22Rv1 (cell line): ENCODE results near the gene ABCA13.

Experiments
- H3K27ac ChIP-seq: fragments of 450-650 bp; 2 replicates; pipeline ENCODE4 v1.5.1; 2017
- CTCF ChIP-seq: fragments of 450-650 bp; IDR thresholded peaks from 2 replicates; pipeline ENCODE4 v1.5.1; 2017; ENCODE audit warnings: mild to moderate bottlenecking
- ZFX ChIP-seq: fragments of 450-650 bp; IDR thresholded peaks from 2 replicates; pipeline ENCODE4 v1.6.1; 2017; ENCODE audit warnings: antibody characterized with exemption, borderline replicate concordance

The ABCA13 gene

DNA sequence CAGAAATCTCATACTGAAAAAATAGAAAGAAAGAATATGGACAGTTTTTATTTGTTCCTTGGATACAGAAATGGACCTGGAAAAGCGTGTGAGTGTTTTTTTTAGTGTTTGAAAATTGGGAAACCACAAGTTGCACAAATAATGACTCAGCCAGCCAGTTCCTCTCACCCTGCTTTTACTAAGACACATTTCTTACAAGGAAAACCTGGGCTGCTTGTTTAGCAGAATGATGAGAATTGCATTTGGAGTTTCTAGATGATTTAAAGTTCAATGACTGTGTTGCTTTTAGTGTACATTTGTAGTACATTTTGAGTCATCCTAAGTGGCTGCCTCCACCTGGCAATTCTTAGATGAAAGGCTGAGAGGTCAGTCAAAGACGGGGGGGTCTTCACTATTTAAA, 218.7 kb downstream of the ABCA13 start:
- TF ChIP-seq ZFX (no peak), CTCF (no peak)
- no peak overlapping the region for H3K27ac ChIP-seq

- no peak for TF ChIP-seq ZFX
- TF ChIP-seq CTCF: no peak
- H3K27ac ChIP-seq: no peak overlapping the region
Measured at GRCh38 chr7:48390388-48391327, 219.4 kb downstream of the ABCA13 start.

- TF ChIP-seq CTCF (no peak), ZFX (no peak)
Measured at GRCh38 chr7:48398191-48398590, 226.9 kb downstream of the ABCA13 start.

GRCh38 chr7:48402721-48403120, 231.5 kb downstream of the ABCA13 start:
- no peak for TF ChIP-seq ZFX
- H3K27ac ChIP-seq: no peak overlapping the region

More at GRCh38 chr7:48398191-48398590, 226.9 kb downstream of the ABCA13 start:
- H3K27ac ChIP-seq: no peak overlapping the region

- TF ChIP-seq ZFX (no peak), CTCF (no peak)
Measured at GRCh38 chr7:48408731-48409130, 237.5 kb downstream of the ABCA13 start.

DNA sequence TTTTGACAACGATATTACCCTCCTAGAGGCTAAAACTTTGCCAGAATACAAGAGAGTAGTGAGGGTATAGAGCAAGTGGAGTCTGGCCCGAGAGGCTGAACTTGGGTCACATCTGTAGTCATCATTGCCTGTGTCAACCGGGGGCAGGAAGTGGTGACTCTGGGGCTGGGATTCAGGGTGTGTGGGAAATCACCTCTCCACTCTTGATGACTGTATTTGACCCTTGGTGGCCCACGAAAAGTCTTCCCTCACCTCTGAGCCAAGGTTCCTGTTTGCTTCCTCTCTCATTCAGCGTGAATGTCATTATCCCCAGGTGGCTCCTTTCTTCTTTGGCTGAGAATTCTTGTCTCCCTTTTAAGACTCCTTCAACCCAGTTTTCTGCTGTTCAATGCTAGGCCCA, 240.4 kb downstream of the ABCA13 start:
- H3K27ac ChIP-seq: no peak overlapping the region
- TF ChIP-seq ZFX: no peak
- no peak for TF ChIP-seq CTCF

More at GRCh38 chr7:48408731-48409130, 237.5 kb downstream of the ABCA13 start:
- H3K27ac ChIP-seq: no peak overlapping the region

DNA sequence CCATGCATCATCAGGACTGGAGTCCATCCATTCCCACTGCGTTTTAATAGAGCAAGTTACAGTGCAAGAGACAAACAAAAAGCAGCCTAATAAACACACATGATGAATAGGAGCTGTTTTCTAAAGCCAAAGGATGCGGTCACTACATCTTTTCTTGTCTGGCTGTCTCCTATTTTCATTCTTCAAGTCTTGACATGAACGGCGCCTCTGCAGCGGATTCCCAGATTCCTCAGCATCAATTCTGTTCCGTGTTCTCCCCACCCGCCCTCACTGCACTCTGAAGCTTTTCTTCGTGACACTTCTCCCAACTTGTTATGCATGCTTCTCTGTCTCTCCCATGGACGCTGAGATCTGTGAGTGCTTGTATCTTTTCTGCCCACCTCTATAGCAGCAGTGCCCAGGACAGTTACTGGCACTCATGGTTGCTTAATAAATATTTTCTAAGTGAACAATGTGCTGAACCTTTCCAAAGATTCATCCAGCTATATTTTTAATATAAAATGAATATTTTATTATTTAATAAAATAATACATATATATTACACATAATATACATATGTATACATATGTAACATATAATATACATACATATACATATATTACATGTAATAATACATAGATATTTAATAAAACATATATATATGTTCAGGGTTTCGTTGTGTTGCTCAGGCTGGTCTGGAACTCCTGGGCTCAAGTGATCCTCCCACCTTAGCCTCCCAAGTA, 242.9 kb downstream of the ABCA13 start:
- no peak for TF ChIP-seq ZFX
- TF ChIP-seq CTCF: no peak
- no peak overlapping the region for H3K27ac ChIP-seq
